DMS153 treated with DMSO at 0.1 percent for 48 hours (cell line): ENCODE measurements around the gene RAD51C.
A peak's percentile ranks its signal among the peaks of the same experiment; 100 is the strongest.
"Not testable (repeated sequence)": the region's sequence is repeated elsewhere in the genome, so short reads cannot be mapped to it uniquely, and the experiment has no call there.

Experiments
- DNase-seq: peaks from one replicate; lab custom pipeline; 2025; ENCODE audit not compliant: unreplicated experiment; lab: John Stamatoyannopoulos, UW

The RAD51C gene

GRCh38 chr17:58692239-58693055 is at the start of gene RAD51C:
Gene RAD51C (plus strand): TSS chr17:58692602. CDS start chr17:58692644, 42 bp downstream.
- peak; percentile 66 for DNase-seq

GRCh38 chr17:58643147-58643546 is 49.3 kb upstream of the RAD51C start:
- DNase-seq: no peak

- no peak for DNase-seq
Observed at GRCh38 chr17:58648236-58648635, 44.2 kb upstream of the RAD51C start.

- DNase-seq: not testable (repeated sequence)
Observed at GRCh38 chr17:58657962-58658803, 34.2 kb upstream of the RAD51C start.

- DNase-seq: peak; percentile 89
Observed at GRCh38 chr17:58658804-58659713, 33.3 kb upstream of the RAD51C start.

GRCh38 chr17:58659714-58660084 is 32.7 kb upstream of the RAD51C start:
- DNase-seq: not testable (repeated sequence)

GRCh38 chr17:58660621-58661020 is 31.8 kb upstream of the RAD51C start:
- no peak for DNase-seq

- no peak for DNase-seq
Observed at GRCh38 chr17:58661499-58661898, 30.9 kb upstream of the RAD51C start.

GRCh38 chr17:58664302-58664701 is 28.1 kb upstream of the RAD51C start:
- DNase-seq: no peak

- DNase-seq: no peak
Observed at GRCh38 chr17:58665946-58666857, 26.2 kb upstream of the RAD51C start.

GRCh38 chr17:58666858-58667267 is 25.5 kb upstream of the RAD51C start:
- DNase-seq: no peak

GRCh38 chr17:58667934-58668597 is 24.3 kb upstream of the RAD51C start:
- DNase-seq: no peak

GRCh38 chr17:58668598-58668935 is 23.8 kb upstream of the RAD51C start:
- no peak for DNase-seq

- DNase-seq: no peak
Observed at GRCh38 chr17:58669853-58670252, 22.5 kb upstream of the RAD51C start.

- DNase-seq: no peak
Observed at GRCh38 chr17:58671969-58672368, 20.4 kb upstream of the RAD51C start.

- no peak for DNase-seq
Observed at GRCh38 chr17:58677194-58677880, 15.1 kb upstream of the RAD51C start.

- not testable (repeated sequence) for DNase-seq
Observed at GRCh38 chr17:58678287-58678686, 14.1 kb upstream of the RAD51C start.

- DNase-seq: no peak
Observed at GRCh38 chr17:58679263-58680037, 13.0 kb upstream of the RAD51C start.
